Activated CD8-positive, alpha-beta memory T cell treated with anti-CD3 and anti-CD28 coated beads, Interleukin-2, amount 50 U/mL, for 24 hours (primary cell): Measurements from ENCODE around the gene CRYAB.
"Not testable (repeated sequence)": the region's sequence is repeated elsewhere in the genome, so short reads cannot be mapped to it uniquely, and the experiment has no call there.

Source experiments
- DNase-seq: peaks from one replicate; pipeline ENCODE4 v3.0.0-alpha.2; 2020; ENCODE audit errors: extremely low read depth

The CRYAB gene

DNA sequence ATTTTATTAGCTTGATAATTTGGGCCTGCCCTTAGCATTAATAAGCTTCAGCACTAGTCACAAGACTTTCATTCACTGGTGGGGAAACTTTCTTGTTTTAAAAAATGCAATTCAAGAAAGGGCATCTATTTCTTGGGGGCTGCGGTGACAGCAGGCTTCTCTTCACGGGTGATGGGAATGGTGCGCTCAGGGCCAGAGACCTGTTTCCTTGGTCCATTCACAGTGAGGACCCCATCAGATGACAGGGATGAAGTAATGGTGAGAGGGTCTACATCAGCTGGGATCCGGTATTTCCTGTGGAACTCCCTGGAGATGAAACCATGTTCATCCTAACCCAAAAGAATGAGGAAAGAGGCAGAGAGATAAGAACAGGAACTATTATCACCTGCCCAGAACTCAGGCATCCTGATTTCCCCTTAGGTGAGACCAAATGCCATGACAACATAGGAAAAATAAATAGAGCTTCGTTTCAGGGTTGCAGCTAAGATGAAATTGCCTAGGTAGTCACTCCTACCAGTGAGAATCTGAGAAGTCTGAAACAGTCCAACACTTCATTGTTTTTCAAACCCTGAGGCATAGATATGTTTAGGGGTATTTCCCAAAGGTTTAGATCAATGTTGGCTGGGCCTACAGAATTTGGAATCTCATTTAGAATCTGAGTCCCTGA, 2.8 kb downstream of the CRYAB start:
- DNase-seq, result no peak

DNA sequence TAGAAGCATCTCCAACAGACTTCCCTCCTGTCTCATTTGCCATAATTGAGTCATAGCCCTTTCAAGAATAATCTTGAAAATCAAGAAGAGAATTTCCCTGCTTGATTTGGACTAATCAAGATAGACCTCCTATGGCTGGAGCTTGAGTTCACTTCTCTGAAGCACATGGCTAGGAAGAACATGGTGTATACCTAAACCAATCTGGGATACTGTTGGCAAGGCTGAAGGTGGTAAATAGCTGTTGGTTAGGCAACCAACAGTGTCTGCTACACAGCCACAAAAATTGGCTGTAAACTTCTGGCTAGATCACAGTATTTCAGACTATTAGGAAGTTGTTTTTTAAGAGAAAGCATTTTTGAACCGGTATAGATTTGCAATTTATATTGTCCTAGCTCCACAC, 4.9 kb downstream of the CRYAB start:
- DNase-seq, result no peak

DNA sequence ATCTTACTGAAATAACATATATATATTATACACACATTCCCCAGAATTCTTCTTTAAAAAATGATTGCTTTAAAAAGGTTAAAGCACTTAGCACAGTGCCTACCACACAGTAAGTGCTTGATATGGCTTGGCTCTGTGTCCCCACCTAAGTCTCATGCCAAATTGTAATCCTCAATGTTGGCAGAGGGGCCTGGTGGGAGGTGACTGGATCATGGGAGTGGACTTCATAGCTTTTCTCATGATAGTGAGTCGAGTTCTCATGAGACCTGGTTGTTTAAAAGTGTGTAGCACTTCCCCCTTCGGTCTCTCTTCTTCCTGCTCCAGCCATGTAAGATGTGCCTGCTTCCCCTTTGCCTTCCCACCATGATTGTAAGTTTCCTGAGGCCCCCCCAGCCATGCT, 6.2 kb downstream of the CRYAB start:
- no peak for DNase-seq

DNA sequence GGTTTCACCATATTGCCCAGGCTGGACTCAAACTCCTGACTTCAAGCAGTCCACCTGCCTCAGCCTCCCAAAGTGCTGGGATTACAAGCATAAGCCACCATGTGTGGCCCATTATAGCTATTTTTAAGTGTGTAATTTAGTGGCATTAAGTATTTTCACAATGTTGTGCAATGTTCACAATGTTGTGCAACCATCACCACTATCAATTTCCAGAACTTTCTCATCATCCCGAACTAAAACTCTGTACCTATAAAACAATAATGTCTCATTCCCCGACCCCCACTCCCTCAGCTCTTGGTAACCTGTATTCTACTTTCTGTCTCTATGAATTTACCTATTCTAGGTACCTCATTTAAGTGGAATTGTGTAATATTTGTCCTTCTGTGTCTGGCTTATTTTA, 24.7 kb downstream of the CRYAB start:
- no peak for DNase-seq

DNA sequence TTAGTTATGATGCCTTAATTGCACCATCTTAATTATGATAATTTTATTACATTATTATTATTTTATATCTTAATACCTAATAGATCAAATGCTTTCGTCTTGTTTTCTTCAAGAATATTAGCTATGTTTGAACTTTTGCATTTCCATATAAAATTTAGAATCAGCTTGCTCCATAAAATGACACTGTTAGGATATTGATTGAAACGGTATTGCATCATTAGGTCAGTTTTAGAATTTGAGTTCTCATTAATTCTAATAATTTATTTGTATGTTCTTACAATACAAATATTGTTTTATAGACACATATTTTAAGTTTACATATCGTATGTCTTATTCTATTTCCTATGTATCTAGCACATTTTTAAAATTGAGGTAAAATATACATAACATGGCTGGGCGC, 25.5 kb downstream of the CRYAB start:
- no peak for DNase-seq

DNA sequence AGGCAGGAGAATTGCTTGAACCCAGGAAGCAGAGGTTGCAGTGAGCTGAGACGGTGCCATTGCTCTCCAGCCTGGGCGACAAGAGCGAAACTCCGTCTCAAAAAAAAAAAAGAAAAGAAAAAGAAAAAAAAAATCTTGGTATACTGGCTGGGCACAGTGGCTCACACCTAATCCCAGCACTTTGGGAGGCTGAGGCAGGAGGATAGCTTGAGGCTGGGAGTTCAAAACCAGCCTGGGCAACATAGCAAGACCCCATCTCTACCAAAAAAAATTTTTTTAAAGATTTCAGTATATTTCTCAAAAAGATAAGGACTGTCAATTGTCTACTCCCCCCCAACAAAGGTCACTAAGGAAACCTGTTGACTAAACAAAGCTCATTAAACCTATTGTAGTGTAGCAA, 26.5 kb downstream of the CRYAB start:
- DNase-seq, result not testable (repeated sequence)

DNA sequence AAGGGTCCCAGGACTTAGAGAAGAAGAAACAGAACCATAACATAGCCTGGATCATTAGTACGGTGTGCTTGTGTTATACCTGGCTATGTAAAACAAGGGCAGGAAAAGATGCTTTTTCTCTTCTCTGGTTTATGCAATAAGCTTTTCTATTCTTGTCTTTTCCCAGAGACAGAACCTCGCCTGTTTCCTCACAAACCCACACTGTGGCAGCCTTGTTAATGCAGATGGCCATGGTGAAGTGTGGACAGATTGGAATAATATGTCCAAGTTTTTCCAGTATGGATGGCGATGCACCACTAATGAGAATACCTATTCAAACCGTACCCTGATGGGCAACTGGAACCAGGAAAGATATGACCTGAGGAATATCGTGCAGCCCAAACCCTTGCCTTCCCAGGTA, 29.4 kb downstream of the CRYAB start:
- no peak for DNase-seq

DNA sequence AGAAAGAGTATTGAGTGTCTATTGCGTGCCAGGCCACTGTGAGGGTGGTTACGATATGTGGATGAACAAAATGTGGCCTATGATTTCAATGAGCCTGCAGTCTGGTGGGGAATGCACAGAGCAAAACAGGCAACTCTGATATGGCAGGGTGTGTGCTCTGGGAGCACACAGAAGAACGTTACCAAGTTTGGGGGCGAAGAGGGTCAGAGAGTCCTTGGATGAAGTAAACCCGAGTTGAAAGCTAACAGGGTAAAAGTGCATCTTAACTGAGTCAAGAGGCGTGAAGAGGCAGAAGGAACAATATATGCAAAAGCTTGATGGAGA, 32.0 kb downstream of the CRYAB start:
- DNase-seq, result no peak

DNA sequence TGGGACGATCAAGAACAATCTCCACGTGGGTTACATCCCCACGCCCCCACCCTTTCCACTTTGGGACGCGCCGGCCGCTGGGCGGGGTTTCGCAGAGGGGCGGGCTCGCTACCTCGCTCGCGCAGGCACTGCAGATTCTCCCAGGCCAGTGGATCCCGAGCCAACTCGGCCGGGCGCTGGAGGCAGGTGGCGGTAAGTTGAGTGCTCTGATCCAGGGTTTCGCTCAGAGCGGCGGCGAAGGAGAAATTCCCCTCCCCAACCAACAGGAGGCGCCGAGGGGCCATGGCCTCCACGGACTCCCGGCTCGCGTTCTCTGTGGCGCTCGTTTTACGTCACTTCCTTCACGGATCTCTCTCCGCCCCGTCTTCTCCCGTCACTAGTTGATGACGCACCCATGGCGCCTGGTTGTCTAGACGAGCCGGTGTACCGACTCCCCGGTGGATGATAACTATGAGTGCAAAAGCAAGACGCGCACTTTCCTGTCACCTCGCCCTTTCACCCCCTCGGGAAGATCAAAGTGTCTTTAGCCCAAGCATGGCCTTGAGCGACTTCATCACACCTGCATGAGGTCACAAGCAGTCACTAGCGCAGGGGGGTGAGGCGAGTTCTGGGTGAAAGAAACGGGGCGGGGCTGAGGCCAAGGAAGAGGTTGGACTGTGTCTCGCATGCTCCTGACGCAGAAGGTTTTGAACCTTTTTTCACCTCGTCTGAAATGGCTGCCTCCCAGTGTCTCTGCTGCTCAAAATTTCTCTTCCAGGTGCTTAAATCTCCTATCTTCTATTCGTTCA, 32.5 kb downstream of the CRYAB start, which contains the start of the genes CFAP68 and FDXACB1:
CFAP68 (plus strand) TSS at position 693 of the 788 bp plus-strand sequence; CDS start at position 713, 20 bp downstream.
FDXACB1 (minus strand) TSS at position 317 of the 788 bp plus-strand sequence; CDS start at position 284, 33 bp downstream.
- peak; percentile 88 for DNase-seq

DNA sequence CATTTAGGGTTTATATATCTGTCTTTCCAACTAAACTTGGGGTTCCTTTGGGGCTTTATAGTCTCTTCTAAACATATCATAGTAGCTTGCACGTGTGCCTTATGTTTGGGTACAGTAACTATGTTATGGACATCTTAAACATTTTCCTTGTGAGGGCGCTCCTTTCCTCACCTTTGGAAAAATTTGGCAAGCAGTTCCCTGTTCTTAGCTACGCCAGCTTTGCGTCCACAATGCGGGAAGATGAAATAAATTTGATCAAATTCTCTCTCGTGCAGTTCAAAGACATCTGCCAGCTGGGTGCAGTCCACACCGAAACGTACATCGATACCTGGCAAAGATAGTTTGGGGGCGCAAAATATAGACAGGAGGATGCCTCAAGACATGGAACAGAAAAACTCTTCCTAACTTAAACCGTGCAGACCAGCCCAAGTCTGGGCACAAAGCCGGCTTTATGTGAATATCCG, 33.2 kb downstream of the CRYAB start:
- DNase-seq, result no peak

DNA sequence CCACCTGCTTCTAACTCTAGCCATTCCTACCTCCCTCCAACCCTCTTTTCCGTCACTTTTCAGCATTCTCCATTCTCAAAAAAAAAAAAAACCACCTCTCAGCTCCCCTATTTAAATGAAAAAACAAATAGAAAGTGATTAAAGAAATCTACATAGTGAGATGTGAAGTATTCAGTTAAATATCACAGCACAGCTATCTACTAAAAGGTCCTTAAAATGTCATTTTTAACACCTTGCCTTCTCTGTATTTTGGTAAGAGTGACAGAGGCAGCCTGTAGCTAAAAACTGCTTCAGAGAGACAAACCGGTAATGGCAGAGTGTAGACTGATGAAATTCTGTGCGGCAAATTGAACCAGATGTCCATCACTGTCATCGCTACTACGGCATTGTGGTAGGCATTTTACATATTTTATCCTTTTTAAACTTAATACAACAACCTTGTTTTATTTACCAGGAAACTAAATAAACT, 39.8 kb downstream of the CRYAB start:
- DNase-seq, result no peak

DNA sequence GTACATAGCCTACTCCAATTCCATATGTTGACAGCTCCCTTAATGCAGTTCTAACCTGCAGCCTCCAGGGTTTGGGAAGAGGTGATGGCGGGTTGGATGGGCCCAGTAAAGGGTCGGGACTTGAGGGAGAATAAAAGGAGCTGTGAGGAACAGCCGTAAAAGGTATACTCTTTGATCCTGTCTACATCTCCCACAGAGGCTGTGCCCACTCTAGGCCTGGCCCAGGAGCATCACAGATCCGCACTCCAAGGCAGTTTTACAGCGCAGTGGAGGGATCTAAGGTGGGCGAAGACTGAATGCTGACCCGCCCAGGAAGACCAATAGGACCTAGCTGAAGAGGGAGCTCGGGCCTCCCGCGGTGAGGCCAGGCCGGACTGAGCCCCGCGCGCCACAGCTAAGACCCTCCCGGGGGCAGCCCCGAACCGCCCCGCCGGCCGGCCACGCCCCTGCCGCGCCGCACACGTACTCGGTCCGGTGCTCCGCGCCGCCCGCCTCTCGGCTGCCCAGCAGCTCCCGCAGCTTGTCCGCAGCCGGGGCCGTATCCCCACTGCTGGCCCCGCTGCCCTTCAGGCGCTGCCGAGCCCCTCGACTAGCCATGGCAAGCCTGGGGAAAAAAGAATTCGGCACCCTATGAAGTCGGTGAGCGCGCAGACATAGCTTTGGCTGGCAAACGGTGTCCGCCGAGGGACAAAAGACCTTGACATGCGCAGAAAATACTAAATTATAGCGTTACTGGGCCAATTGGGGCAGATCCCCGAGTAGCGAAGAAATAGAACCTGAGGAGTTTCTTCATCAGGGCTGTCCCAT, 40.5 kb downstream of the CRYAB start, which contains the start of gene ALG9:
ALG9 (minus strand) TSS at position 696 of the 807 bp plus-strand sequence; CDS start at position 597, 99 bp downstream.
- DNase-seq, result peak; percentile 67

DNA sequence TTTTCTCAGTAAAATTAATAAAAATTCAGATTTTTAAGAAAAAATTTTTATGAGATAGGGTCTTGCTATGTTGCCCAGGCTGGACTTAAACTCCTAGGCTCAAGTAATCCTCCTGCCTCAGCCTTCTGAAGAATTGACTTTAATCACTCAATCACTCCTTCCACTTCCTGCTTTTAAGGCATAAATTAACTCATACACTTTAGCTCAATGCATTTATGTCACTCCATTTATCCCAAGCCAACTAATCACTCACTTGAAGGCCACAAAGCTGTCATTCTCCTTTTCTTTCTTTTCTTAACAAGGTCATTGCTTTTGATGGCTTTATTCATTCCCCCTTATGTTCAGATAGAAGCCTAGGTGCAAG, 41.1 kb downstream of the CRYAB start:
- no peak for DNase-seq

DNA sequence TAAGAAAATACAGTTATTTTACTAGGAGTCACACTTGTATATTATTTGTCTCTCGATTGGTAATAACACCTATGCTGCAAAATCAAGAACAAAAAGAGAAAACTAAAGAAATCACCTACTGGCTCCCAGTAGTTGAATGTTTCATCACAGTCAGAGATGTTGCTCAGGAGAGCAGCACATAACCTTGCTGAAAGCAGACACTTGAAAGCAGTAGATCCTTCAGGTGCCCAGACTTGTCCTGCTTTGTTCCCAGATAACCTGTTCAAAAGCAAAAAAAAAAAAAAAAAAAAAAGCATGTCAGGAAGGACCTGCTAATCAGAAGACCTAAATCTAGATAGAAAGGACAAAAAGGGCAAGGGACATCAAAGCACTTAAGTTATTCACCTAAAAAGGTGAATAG, 41.5 kb downstream of the CRYAB start:
- no peak for DNase-seq

DNA sequence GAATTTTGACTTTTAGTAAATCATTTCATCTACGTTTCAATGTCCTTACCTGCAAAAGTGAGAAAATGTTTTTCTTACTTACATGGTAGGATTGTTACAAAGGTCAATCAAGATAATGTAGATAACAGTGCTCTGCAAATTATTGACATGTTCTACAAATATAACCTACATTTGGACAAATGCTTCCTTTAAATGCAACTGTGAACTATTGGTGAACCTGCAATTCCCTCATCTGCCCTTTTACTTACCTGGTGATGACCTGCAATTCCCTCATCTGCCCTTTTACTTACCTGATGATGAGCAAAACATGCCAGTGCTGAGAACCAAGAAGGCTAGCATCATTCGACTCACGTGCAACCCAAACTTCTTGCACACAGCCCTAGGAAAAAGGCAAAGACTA, 51.3 kb downstream of the CRYAB start:
- DNase-seq, result no peak
